ENCODE results near the gene MIEF2.

- TF ChIP-seq CTCF (IDR thresholded peaks at IDR 0.05; ENCODE audit: insufficient read depth, low read length, poor library complexity, severe bottlenecking) = no peak
- TF ChIP-seq EZH2phosphoT487 (conservative IDR thresholded peaks at IDR 0.05; ENCODE audit: low read length) = no peak
Observed at GRCh38 chr17:18228176-18228682, 32.2 kb upstream of the MIEF2 start.
